GM18873 (cell line): ENCODE data around the gene GPR150.

Experiments
- ATAC-seq: cut with Tn5 transposase; IDR thresholded peaks from one replicate; pipeline ENCODE4 v1.9.1; 2021; ENCODE audit warnings: mild to moderate bottlenecking, moderate library complexity, moderate number of reproducible peaks; ENCODE audit not compliant: unreplicated experiment, low FRiP score

Gene GPR150

GRCh38 chr5:95620030-95620869, at the start of gene GPR150:
TSS of gene GPR150 (plus strand) at chr5:95620087. CDS start at chr5:95620276, 189 bp downstream.
- ATAC-seq, result peak; percentile 45

DNA sequence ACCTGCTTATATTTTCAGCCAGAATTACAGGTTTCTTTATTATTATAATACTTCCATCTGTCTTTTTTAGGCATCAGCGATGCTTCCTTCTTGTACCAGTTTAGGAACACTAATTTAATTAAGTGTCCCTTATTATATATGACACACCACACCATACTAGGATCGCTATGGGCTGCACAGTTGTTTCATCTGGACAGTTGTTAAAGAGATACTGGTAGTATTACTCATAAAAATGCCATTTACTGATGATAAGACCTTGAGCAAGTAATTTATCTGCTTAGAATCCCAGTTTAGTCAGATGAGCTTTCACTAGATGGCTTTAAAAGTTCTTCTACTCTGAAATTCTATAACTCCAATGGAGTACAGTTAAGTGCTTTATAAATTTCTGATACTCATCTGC, 47.9 kb upstream of the GPR150 start:
- ATAC-seq, result no peak

DNA sequence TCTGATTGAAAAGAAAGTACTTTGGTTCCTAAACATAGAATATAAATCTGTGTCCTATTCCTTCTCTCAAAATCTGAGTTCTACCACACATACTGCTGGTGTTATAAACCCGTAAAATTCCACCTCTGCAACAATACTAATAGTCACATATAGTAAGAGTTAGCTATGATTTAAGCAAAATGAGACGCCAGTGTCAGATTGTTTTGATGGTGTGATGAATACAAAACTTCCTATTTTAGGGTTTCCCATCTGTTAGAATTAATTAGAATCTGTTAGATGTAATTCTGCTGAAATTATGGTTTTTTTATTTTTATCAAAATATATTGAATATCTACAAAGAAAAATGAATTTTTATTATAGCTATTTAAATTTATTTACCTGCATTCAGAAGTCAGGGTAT, 38.3 kb upstream of the GPR150 start:
- no peak for ATAC-seq

DNA sequence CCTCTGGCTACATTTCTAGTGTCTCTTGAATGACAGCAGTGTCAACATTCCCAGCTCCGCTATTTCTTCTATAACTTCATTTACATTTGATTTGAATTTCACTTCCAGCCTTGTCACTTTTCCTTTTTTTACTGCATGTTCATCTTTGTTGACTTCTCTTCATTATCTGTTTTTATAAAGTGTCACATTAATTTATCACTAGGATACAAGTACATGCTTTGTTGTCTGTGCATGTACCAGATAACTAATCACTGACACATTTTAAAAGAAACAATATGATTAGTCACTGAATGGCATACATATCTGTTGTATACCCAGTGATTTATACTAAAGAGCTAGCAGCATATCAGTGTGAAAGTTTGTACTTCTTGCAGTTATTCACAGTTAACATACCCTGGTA, 35.9 kb upstream of the GPR150 start:
- ATAC-seq, result no peak

DNA sequence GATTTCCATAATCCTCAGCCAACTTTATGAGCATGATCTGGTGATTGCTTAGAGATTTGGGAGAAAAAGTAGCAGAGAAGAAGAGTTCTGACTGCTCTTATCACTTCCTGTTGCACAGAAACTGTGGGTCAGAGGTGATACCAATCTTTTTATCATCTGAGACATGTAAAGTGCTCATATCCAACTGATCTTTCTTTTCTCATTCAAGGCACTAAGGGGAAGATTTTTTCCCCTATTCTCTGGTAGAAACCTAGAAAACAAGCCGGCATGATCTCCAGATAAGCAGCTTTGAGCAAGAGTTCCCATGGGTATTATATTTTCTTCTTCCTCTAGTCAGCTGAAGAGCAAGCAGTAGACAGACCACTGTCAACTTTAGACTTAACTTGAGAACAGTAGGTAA, 29.0 kb upstream of the GPR150 start:
- ATAC-seq, result no peak

DNA sequence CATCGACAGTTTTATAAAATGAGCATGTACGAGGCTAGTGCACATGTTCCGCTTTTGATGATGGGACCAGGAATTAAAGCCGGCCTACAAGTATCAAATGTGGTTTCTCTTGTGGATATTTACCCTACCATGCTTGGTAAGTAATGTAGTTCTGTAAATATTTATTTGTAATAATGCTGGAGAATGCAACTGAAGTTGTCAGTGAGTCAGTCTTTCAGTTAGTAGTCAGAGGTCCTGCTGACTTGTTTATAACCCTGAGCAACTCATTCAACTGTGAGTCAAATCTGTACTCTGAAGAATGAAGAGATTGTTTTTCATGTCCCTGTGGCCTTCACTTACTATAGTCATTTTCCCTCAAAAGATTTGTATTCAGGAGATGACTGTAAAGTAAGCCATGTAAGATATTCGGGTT, 28.4 kb upstream of the GPR150 start:
- ATAC-seq, result no peak

DNA sequence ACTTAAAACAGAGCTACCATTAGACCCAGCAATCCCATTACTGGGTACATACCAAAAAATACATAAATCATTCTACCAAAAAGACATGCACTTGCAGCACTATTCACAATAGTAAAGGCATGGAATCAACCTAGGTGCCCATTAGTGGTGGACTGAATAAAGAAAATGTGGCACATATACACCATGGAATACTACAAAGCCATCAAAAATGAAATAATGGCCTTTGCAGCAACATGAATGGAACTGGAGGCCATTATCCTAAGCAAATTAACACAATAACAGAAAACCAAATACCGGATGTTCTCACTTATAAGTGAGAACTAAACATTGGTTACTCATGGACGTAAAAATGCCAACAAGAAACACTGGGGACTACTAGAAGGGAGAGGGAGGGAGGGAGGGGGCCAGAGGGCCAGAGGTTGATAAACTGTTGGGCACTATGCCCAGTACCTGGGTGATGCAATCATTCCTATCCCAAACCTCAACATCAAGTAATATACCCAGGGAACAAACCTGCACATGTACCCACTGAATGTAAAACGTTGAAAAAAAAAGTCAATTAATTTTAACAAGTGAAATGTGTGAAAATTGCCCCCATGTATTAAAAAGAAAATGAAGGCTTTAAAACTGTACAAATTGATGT, 24.5 kb upstream of the GPR150 start:
- no peak for ATAC-seq

DNA sequence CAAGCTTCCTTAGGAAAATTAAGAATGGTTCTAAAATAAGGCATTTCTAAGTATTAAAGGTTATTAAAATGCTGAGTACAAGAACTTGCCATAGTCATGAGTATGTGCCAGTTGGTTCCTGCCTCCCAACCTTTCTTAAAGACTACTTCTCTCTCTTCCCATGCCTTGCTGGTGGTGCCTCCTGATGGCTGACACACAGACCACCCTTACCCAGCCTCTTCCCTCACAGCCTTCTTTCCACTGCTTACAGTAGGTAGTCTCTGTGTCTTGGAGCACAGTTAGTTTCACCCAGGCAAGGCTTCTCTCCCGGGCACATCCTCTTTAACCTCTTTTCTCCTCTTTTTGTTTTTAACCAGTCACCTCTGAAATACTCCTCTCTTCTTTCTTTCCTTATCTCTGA, 20.6 kb upstream of the GPR150 start:
- ATAC-seq, result no peak

DNA sequence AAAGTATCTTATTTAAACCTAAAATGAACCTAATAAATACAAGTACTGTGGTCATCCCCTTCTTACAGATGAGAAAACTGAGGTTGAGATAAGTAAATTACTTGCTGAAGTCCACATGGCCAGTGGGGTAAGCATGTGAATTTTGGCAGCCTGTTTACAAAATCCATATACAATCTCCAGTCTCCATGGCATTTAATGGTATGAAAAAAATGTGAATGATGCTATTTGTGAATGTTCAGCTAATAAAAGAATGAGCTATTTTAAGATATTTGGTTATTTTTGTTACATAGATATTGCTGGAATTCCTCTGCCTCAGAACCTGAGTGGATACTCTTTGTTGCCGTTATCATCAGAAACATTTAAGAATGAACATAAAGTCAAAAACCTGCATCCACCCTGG, 19.3 kb upstream of the GPR150 start:
- ATAC-seq, result no peak

GRCh38 chr5:95605786-95606185, 14.1 kb upstream of the GPR150 start:
- ATAC-seq, result no peak

- ATAC-seq, result no peak
Observed at GRCh38 chr5:95606419-95606818, 13.5 kb upstream of the GPR150 start.

- ATAC-seq, result no peak
Observed at GRCh38 chr5:95609711-95610110, 10.2 kb upstream of the GPR150 start.

- ATAC-seq, result no peak
Observed at GRCh38 chr5:95610546-95610945, 9.3 kb upstream of the GPR150 start.

GRCh38 chr5:95611396-95611795, 8.5 kb upstream of the GPR150 start:
- no peak for ATAC-seq

- no peak for ATAC-seq
Observed at GRCh38 chr5:95613514-95613913, 6.4 kb upstream of the GPR150 start.

DNA sequence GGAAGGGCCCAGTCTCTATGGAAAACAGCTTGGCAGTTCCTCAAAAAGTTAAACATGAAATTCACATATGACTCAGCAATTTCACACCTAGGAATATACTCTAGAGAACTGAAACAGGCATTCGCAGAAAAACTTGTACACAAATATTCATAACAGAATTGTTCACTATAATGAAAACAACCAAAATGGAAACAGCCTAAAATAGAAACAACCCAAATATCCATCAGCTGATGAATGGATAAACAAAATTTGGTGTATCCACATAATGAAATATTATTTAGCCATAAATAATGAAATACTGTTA, 4.8 kb upstream of the GPR150 start:
- no peak for ATAC-seq

DNA sequence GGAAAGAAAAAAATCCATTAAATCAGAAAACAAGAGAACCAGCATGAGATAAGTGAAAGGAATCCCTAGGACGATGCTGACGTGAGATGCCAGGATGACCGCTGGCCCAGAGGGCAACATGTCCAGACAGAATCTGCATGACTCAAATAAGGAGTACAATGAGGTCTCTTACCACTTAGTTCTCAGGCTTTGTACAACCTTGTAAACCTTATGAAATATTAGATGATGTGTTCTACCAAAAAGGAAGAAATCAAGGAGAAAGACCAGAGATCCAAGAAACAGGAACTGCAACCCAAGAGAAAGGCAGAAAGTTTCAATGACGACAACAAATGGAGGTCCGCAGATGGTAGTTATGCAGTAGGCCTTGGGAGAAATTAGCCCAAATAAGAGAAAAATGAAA, 2.8 kb upstream of the GPR150 start:
- ATAC-seq, result no peak

- no peak for ATAC-seq
Observed at GRCh38 chr5:95619096-95619495, 791 bp upstream of the GPR150 start.

- ATAC-seq, result no peak
Observed at GRCh38 chr5:95619514-95620029, 315 bp upstream of the GPR150 start.

DNA sequence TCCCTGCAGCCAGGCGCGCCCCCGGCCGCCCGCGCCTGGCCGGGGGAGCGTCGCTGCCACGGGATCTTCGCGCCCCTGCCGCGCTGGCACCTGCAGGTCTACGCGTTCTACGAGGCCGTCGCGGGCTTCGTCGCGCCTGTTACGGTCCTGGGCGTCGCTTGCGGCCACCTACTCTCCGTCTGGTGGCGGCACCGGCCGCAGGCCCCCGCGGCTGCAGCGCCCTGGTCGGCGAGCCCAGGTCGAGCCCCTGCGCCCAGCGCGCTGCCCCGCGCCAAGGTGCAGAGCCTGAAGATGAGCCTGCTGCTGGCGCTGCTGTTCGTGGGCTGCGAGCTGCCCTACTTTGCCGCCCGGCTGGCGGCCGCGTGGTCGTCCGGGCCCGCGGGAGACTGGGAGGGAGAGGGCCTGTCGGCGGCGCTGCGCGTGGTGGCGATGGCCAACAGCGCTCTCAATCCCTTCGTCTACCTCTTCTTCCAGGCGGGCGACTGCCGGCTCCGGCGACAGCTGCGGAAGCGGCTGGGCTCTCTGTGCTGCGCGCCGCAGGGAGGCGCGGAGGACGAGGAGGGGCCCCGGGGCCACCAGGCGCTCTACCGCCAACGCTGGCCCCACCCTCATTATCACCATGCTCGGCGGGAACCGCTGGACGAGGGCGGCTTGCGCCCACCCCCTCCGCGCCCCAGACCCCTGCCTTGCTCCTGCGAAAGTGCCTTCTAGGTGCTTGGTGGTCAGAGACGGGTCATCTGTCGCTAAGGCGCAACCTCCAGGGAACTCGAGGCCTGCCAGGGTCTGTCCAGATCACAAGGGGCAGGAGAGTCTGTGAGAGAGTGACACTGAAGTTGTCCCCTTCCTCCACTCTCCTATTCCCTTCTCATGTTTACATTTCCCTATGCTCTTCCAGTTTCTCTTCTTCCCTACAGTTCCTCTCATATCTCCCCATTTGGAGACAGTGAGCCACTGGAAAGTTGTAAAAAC, 1.3 kb downstream of the GPR150 start:
- peak; percentile 33 for ATAC-seq
